Measurements from ENCODE around the gene ALPK3.

DNA sequence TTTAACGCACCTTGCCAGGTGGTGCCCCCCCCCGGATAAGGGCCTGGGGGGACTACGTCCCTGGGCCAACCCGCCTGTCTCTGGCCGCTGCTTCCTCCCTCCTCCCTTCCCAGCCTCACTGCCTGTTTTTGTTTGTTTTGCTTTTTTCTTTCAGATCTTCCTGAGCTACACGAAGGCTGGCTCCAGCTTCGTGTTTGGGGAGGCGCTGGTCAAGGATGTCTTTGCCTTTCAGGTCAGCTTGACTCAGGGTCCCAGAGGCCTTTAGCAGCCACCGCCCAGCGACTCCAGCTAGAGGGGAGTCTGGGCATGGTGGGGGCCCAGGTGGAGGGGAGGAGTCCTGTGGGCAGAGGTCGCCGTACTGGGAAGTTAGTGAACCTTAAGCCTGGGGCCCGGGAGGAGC, 91.4 kb downstream of the ALPK3 start:
- TF ChIP-seq EZH2 (IDR thresholded peaks at IDR 0.05): no peak
- TF ChIP-seq POLR2AphosphoS5 (IDR thresholded peaks at IDR 0.05; ENCODE audit: borderline replicate concordance, low read depth, low read length): no peak
